Type B pancreatic cell (in vitro differentiated cells): ENCODE results near the gene PCDHGA2. TPM values are rescaled to one million over a fixed set of nuclear protein-coding genes. Genes with fewer than 3 reads are reported as not detected.

Experiments used
- DNase-seq: peaks from one replicate; pipeline ENCODE4 v3.0.0; 2021; ENCODE audit warnings: mixed read lengths; ENCODE audit not compliant: unreplicated experiment; ENCODE audit errors: extremely low spot score
- H3K27ac Mint-ChIP-seq: 2 replicates; pipeline ENCODE4 v1.8.0; 2021; ENCODE audit warnings: mild to moderate bottlenecking, mixed read lengths
- H3K27me3 Mint-ChIP-seq: 2 replicates; pipeline ENCODE4 v1.8.0; 2021; ENCODE audit warnings: mixed read lengths
- H3K36me3 Mint-ChIP-seq: 2 replicates; pipeline ENCODE4 v1.8.0; 2021; ENCODE audit warnings: mixed read lengths
- H3K4me1 Mint-ChIP-seq: one replicate; pipeline ENCODE4 v1.8.0; 2021; ENCODE audit warnings: mixed read lengths; ENCODE audit not compliant: unreplicated experiment
- H3K4me3 Mint-ChIP-seq: 2 replicates; pipeline ENCODE4 v1.8.0; 2021; ENCODE audit warnings: mild to moderate bottlenecking, mixed read lengths
- H3K9me3 Mint-ChIP-seq: 2 replicates; pipeline ENCODE4 v1.8.0; 2021; ENCODE audit warnings: mixed read lengths
- CTCF ChIP-seq: fragments of 200-600 bp; sonication (generic); conservative IDR thresholded peaks from 2 replicates; pipeline ENCODE4 v1.5.0; 2021; ENCODE audit warnings: antibody characterized with exemption, mild to moderate bottlenecking
- total RNA-seq: library from RNA; stranded (reverse); gene quantifications from 2 replicates; pipeline ENCODE4 v1.2.1, GENCODE V29; 2021; ENCODE audit warnings: low replicate concordance

PCDHGA2 gene
- total RNA-seq, 1 donor from 2014 or later: 0.17 TPM

- Mint-ChIP-seq H3K27ac (no peak within 1 kb of the TSS), H3K4me3 (no peak within 1 kb of the TSS), H3K36me3 (peaks cover 22% of the 10 kb centered on the region), H3K9me3 (peaks cover 14% of the 10 kb centered on the region), H3K4me1 (no peaks in the 10 kb centered on the region), H3K27me3 (no peaks in the 10 kb centered on the region)
- TF ChIP-seq CTCF: no peak
- DNase-seq: no peak
Observed at GRCh38 chr5:141392429-141393198, 54.1 kb downstream of the PCDHGA2 start, which contains the start of gene PCDHGA8. PCDHGA8 (plus strand) TSS chr5:141392633; CDS start chr5:141392814, 181 bp downstream.

Other genes with a start within 250 kb of the PCDHGA2 start
- 33.7 and 36.3 TPM in 2 replicates for gene PCDHB2, start 244.1 kb upstream of the PCDHGA2 start, total RNA-seq
- gene PCDHB3, start 238.3 kb upstream of the PCDHGA2 start, total RNA-seq: 3.9 and 5.4 TPM in 2 replicates
- 1.3 and 2.7 TPM in 2 replicates for gene PCDHB4, start 216.9 kb upstream of the PCDHGA2 start, total RNA-seq
- gene PCDHB5, start 203.6 kb upstream of the PCDHGA2 start, total RNA-seq: 7.3 and 28.8 TPM in 2 replicates
- 0.80 and 0.95 TPM in 2 replicates for gene PCDHB6, start 188.7 kb upstream of the PCDHGA2 start, total RNA-seq
- gene PCDHB7, start 166.1 kb upstream of the PCDHGA2 start, total RNA-seq: 0.29 and 0.63 TPM in 2 replicates
- gene PCDHB8, start 161.0 kb upstream of the PCDHGA2 start, total RNA-seq: 0.99 and 3.9 TPM in 2 replicates
- gene PCDHB16, start 156.4 kb upstream of the PCDHGA2 start, total RNA-seq: 3.1 and 6.9 TPM in 2 replicates
- gene PCDHB9, start 151.6 kb upstream of the PCDHGA2 start, total RNA-seq: 2.2 and 2.8 TPM in 2 replicates
- gene PCDHB10, start 146.4 kb upstream of the PCDHGA2 start, total RNA-seq: 2.1 and 3.2 TPM in 2 replicates
- 2.0 and 3.3 TPM in 2 replicates for gene PCDHB11, start 139.1 kb upstream of the PCDHGA2 start, total RNA-seq
- 1.4 and 2.3 TPM in 2 replicates for gene PCDHB12, start 130.0 kb upstream of the PCDHGA2 start, total RNA-seq
- 2.3 and 4.7 TPM in 2 replicates for gene PCDHB13, start 124.8 kb upstream of the PCDHGA2 start, total RNA-seq
- 3.1 and 3.7 TPM in 2 replicates for gene PCDHB14, start 115.4 kb upstream of the PCDHGA2 start, total RNA-seq
- 3.3 and 3.8 TPM in 2 replicates for gene PCDHB15, start 93.4 kb upstream of the PCDHGA2 start, total RNA-seq
- gene SLC25A2, start 34.7 kb upstream of the PCDHGA2 start, total RNA-seq: 0.45 and 0.92 TPM in 2 replicates
- 87.0 and 92.0 TPM in 2 replicates for gene TAF7, start 18.0 kb upstream of the PCDHGA2 start, total RNA-seq
- 0.31 and 0.74 TPM in 2 replicates for gene PCDHGA1, start 8.2 kb upstream of the PCDHGA2 start, total RNA-seq
- 0.27 and 2.3 TPM in 2 replicates for gene PCDHGA3, start 5.1 kb downstream of the PCDHGA2 start, total RNA-seq
- gene PCDHGB1, start 11.3 kb downstream of the PCDHGA2 start, total RNA-seq: 1.1 and 1.8 TPM in 2 replicates
- 0.75 and 1.5 TPM in 2 replicates for gene PCDHGA4, start 16.3 kb downstream of the PCDHGA2 start, total RNA-seq
- 0.94 and 0.95 TPM in 2 replicates for gene PCDHGB2, start 21.2 kb downstream of the PCDHGA2 start, total RNA-seq
- gene PCDHGA5, start 25.4 kb downstream of the PCDHGA2 start, total RNA-seq: 0.39 and 0.88 TPM in 2 replicates
- gene PCDHGB3, start 31.5 kb downstream of the PCDHGA2 start, total RNA-seq: 0.39 and 1.2 TPM in 2 replicates
- 0.41 and 0.86 TPM in 2 replicates for gene PCDHGA6, start 35.1 kb downstream of the PCDHGA2 start, total RNA-seq
- 0.31 and 0.40 TPM in 2 replicates for gene PCDHGA7, start 44.0 kb downstream of the PCDHGA2 start, total RNA-seq
- gene PCDHGB4, start 48.9 kb downstream of the PCDHGA2 start, total RNA-seq: 13.0 and 15.6 TPM in 2 replicates
- gene PCDHGA8, start 53.9 kb downstream of the PCDHGA2 start, total RNA-seq: 1.3 and 2.1 TPM in 2 replicates
- 2.6 and 8.1 TPM in 2 replicates for gene PCDHGB5, start 59.2 kb downstream of the PCDHGA2 start, total RNA-seq
- gene PCDHGA9, start 64.0 kb downstream of the PCDHGA2 start, total RNA-seq: 0.97 and 2.2 TPM in 2 replicates
- gene PCDHGB6, start 69.3 kb downstream of the PCDHGA2 start, total RNA-seq: 4.9 and 39.4 TPM in 2 replicates
- gene PCDHGA10, start 74.2 kb downstream of the PCDHGA2 start, total RNA-seq: 9.8 and 18.5 TPM in 2 replicates
- gene PCDHGB7, start 78.9 kb downstream of the PCDHGA2 start, total RNA-seq: 4.4 and 8.5 TPM in 2 replicates
- gene PCDHGA11, start 82.3 kb downstream of the PCDHGA2 start, total RNA-seq: 2.6 TPM in 2 replicates
- 1.2 and 1.7 TPM in 2 replicates for gene PCDHGA12, start 91.7 kb downstream of the PCDHGA2 start, total RNA-seq
- gene PCDHGC3, start 137.2 kb downstream of the PCDHGA2 start, total RNA-seq: 11.0 and 60.3 TPM in 2 replicates
- 0.38 and 4.0 TPM in 2 replicates for gene PCDHGC4, start 146.3 kb downstream of the PCDHGA2 start, total RNA-seq
- 0.45 and 1.9 TPM in 2 replicates for gene PCDHGC5, start 150.3 kb downstream of the PCDHGA2 start, total RNA-seq